GM19099 (cell line): ENCODE measurements around the gene ATG4B.
A peak's percentile ranks its signal among the peaks of the same experiment; 100 is the strongest.

Experiments used
- POLR2A ChIP-seq: IDR thresholded peaks from 3 replicates; pipeline ENCODE4 v1.6.1; 2011; ENCODE audit warnings: low read depth; ENCODE audit not compliant: insufficient read length; ENCODE audit errors: extremely low read depth

ATG4B gene

GRCh38 chr2:241632478-241633325, 4.8 kb upstream of the ATG4B start:
- TF ChIP-seq POLR2A, result no peak

- TF ChIP-seq POLR2A, result no peak
These were observed 3.9 kb upstream of the ATG4B start for GRCh38 chr2:241633561-241633960.

- TF ChIP-seq POLR2A, result no peak
These were observed 1.7 kb upstream of the ATG4B start for GRCh38 chr2:241635756-241636155.

- TF ChIP-seq POLR2A, result peak; percentile 52
These were observed 1.1 kb upstream of the ATG4B start for GRCh38 chr2:241636182-241637017.

- no peak for TF ChIP-seq POLR2A
These were observed 535 bp downstream of the ATG4B start for GRCh38 chr2:241637795-241638660.

GRCh38 chr2:241638940-241639339, 1.4 kb downstream of the ATG4B start:
- TF ChIP-seq POLR2A, result no peak

GRCh38 chr2:241639385-241639784, 1.9 kb downstream of the ATG4B start:
- no peak for TF ChIP-seq POLR2A

GRCh38 chr2:241640165-241640795, 2.8 kb downstream of the ATG4B start:
- no peak for TF ChIP-seq POLR2A

GRCh38 chr2:241641631-241642030, 4.1 kb downstream of the ATG4B start:
- TF ChIP-seq POLR2A, result no peak

GRCh38 chr2:241645056-241645914, 7.8 kb downstream of the ATG4B start:
- no peak for TF ChIP-seq POLR2A

- TF ChIP-seq POLR2A, result no peak
These were observed 8.6 kb downstream of the ATG4B start for GRCh38 chr2:241645915-241646645.

- no peak for TF ChIP-seq POLR2A
These were observed 11.0 kb downstream of the ATG4B start for GRCh38 chr2:241648453-241648852.

- no peak for TF ChIP-seq POLR2A
These were observed 11.9 kb downstream of the ATG4B start for GRCh38 chr2:241649404-241649803.
